Airway epithelial cell (primary cell): Measurements from ENCODE around the gene KCNK2. TPM values are rescaled to one million over a fixed set of nuclear protein-coding genes. Genes with fewer than 3 reads are reported as not detected.

Experiments used
- total RNA-seq: library from RNA; depleted of rRNA; stranded (reverse); fragments of >200 nt; gene quantifications from 2 replicates; pipeline ENCODE4 v1.2.3, GENCODE V29; 2015

Gene KCNK2
- not detected in 2 replicates for total RNA-seq

GRCh38 chr1:215082532-215083382, at the start of gene KCNK2:
Gene KCNK2, plus strand, starts transcription at chr1:215082737. Its CDS starts 649 bp downstream, at chr1:215083386.

